K562 (cell line): ENCODE results near the gene IQCN. TPM values are rescaled to one million over a fixed set of nuclear protein-coding genes. Genes with fewer than 3 reads are reported as not detected.

ENCODE experiments used
- NEUROD1 ChIP-seq: fragments of 150-350 bp; IDR thresholded peaks from 2 replicates; pipeline ENCODE4 v1.6.1; 2014; ENCODE audit warnings: borderline replicate concordance, low read length, low read depth; ENCODE audit not compliant: partially characterized antibody
- PRMT5 ChIP-seq: sonication (generic); formaldehyde crosslinking; IDR thresholded peaks from 2 replicates; pipeline ENCODE4 v1.5.0; 2020; ENCODE audit warnings: missing genetic modification reagents
- SP2 ChIP-seq: IDR thresholded peaks from 2 replicates; pipeline ENCODE4 v1.6.1; 2011; ENCODE audit warnings: mild to moderate bottlenecking, low read depth, low read length, moderate library complexity; ENCODE audit not compliant: poor library complexity, severe bottlenecking; ENCODE audit errors: extremely low read depth
- TAF7 ChIP-seq: fragments of 450-650 bp; IDR thresholded peaks from 2 replicates; pipeline ENCODE4 v1.6.1; 2016; ENCODE audit warnings: missing genetic modification characterization, missing compliant biosample characterization
- WHSC1 ChIP-seq: IDR thresholded peaks from one replicate; pipeline ENCODE4 v1.6.1; 2012; ENCODE audit warnings: low read length, control low read depth, inconsistent platforms
- ZNF24 ChIP-seq: fragments of 450-650 bp; IDR thresholded peaks from 2 replicates; pipeline ENCODE4 v1.6.1; 2016
- ZNF551 ChIP-seq: fragments of 250-450 bp; sonication (Bioruptor Pico); IDR thresholded peaks from 2 replicates; pipeline ENCODE4 v1.5.0; 2021; ENCODE audit warnings: mild to moderate bottlenecking, moderate library complexity
- polyA plus RNA-seq, 8 experiments: library from polyadenylated mRNA; depleted of rRNA in 4 of 8; stranded (reverse) in 5 of 8; unstranded in 3 of 8; fragments of >200 nt; fragmentation: Nextera tagmentation in 2 of 8; fragmentation: Illumina TruSeq in 1 of 8; extraction: Ambion mirVana in 2 of 8; extraction: Trizol in 1 of 8; gene quantifications; 2 replicates each; pipeline versions ENCODE4 v1.2.1 to v1.2.3, GENCODE V29; 2011 to 2014; ENCODE audit warnings: inconsistent platforms in 1 of 8, missing spikeins in 1 of 8
- total RNA-seq, 7 experiments: library from RNA; depleted of rRNA in 6 of 7; stranded (reverse); fragments of >200 nt in 6 of 7; fragmentation: Illumina TruSeq in 2 of 7; extraction: Trizol in 2 of 7; gene quantifications; 2 replicates each; pipeline versions ENCODE4 v1.2.1 to v1.2.3, GENCODE V29; 2011 to 2021; ENCODE audit warnings: low replicate concordance in 1 of 7
- TF ChIP-seq, protein P1 (sequence below): fragments of 250-450 bp; sonication (Bioruptor Pico); IDR thresholded peaks from 2 replicates; pipeline ENCODE4 v1.5.1; 2021; ENCODE audit warnings: mild to moderate bottlenecking
- TF ChIP-seq, protein P2 (sequence below): fragments of 450-650 bp; IDR thresholded peaks from 2 replicates; pipeline ENCODE4 v1.6.1; 2017; ENCODE audit warnings: antibody characterized with exemption
- TF ChIP-seq, protein P3 (sequence below): fragments of 250-450 bp; sonication (Bioruptor Pico); IDR thresholded peaks from 2 replicates; pipeline ENCODE4 v1.5.0; 2021; ENCODE audit warnings: mild to moderate bottlenecking, moderate library complexity
- TF ChIP-seq, protein P4 (sequence below): fragments of 150-350 bp; conservative IDR thresholded peaks from 2 replicates; pipeline ENCODE4 v1.6.1; 2014; ENCODE audit warnings: low read length
- TF ChIP-seq, protein P5 (sequence below): fragments of 450-650 bp; IDR thresholded peaks from 2 replicates; pipeline ENCODE4 v1.6.1; 2016; ENCODE audit warnings: mild to moderate bottlenecking

Gene IQCN
- total and polyA plus RNA-seq, 9 of the 15 experiments (the other 6 are each of a cell fraction or from before 2014, with no cell fraction given): 0.01 to 0.07 (median 0.04) TPM; not detected in 3

DNA sequence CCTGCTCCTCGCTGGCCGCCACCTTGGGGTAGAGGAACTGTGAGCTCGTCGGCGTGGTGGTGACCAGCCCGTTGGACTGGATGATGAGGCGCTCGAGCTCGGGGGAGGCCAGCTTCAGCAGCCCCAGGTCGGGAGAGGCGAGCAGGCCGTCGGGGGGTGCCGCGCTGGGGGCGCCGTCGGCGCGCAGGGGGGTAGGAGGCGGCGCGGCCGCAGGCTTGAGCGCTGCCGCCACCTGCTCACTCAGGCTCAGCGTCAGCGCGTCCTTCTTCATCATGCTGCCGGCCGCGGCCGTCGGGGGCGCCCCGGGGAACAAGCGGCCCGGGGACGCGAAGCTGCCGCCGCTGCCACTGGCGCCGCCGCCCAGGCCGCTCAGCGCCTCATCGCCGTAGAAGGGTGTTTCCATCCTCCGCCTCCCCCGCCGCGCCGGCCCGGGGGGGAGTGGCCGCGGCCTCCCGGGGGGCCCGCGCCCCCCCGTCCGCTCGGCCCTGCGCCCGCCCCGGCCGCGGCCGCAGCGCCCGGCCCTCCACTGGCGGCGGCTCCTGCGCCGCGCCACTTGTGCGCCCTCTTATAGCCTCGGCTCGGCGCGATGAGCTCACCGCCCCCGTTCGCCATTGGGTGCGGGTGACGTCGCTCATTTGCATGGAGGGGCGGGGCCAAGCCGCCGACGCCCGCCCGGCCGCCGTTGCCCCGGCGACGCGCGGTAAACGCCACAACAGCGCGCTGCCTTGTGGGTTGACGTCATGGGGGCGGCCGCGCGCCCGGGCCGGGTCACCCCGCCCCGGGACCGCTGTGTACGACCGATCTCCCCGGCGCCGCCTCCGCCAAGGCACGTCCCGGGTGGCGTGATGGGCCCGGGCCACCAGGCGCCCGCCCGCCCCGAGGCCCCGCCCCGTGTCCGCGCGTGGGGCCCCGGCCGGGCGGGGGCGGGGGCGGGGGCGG lies 7.1 kb upstream of the IQCN start, which contains the start of gene JUND (continued):
- TF ChIP-seq, protein P1, sequence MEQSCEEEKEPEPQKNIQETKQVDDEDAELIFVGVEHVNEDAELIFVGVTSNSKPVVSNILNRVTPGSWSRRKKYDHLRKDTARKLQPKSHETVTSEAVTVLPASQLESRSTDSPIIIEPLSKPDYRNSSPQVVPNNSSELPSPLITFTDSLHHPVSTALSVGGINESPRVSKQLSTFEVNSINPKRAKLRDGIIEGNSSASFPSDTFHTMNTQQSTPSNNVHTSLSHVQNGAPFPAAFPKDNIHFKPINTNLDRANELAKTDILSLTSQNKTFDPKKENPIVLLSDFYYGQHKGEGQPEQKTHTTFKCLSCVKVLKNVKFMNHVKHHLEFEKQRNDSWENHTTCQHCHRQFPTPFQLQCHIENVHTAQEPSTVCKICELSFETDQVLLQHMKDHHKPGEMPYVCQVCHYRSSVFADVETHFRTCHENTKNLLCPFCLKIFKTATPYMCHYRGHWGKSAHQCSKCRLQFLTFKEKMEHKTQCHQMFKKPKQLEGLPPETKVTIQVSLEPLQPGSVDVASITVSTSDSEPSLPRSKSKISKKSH (CRISPR knock-in tag): no peak
- TF ChIP-seq, protein P2, sequence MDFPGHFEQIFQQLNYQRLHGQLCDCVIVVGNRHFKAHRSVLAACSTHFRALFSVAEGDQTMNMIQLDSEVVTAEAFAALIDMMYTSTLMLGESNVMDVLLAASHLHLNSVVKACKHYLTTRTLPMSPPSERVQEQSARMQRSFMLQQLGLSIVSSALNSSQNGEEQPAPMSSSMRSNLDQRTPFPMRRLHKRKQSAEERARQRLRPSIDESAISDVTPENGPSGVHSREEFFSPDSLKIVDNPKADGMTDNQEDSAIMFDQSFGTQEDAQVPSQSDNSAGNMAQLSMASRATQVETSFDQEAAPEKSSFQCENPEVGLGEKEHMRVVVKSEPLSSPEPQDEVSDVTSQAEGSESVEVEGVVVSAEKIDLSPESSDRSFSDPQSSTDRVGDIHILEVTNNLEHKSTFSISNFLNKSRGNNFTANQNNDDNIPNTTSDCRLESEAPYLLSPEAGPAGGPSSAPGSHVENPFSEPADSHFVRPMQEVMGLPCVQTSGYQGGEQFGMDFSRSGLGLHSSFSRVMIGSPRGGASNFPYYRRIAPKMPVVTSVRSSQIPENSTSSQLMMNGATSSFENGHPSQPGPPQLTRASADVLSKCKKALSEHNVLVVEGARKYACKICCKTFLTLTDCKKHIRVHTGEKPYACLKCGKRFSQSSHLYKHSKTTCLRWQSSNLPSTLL: no peak
- TF ChIP-seq, protein P3, sequence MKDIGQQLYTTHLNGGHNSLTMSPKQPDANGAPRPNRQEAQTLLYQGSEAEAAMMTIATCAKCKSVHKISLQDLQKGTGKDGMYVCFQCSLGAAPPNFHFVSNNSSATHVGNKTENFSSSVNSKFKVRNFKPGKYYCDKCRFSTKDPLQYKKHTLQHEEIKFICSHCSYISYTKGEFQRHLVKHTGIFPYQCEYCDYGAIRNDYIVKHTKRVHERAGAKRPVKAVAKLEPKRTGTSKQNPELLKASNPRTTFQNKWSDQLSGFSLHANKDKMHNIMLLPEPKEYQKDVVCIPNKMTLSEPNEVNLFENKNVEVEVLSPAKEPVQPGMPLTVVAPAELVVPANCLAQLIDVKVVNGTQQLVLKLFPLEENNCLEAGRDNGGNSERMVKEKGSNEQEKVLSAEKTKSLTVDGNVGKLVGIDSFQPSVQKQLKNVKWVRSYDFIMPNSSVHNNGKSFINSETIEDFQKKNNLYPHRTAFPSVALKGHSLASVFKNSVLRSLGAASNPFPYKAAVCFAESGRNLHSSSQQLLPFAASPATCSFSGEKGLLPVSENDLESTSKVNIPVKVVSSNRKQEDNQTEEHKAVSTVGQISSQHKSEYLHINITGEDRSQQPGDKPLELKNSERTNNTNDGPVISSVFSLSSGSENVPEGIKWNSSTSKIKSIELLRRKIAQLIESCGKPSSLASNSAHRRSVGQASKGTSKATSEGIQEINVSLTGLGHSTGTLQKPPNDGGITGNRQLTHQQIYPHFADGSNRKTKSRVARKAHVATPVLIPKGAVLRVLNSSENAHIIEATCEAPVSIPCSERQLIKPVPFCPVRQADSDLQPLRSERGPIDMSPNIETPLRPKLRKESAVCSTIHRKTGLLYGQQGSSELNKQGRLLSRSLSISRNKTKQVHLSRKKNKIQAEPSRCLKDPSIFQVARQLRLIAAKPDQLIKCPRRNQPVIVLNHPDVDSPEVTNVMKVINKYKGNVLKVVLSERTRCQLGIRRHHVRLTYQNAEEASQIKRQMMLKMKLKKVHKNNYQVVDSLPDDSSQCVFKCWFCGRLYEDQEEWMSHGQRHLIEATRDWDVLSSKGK: no peak
- no peak for TF ChIP-seq TAF7 (tag)
- no peak for TF ChIP-seq ZNF24
- TF ChIP-seq ZNF551 (CRISPR knock-in tag): no peak
- TF ChIP-seq NEUROD1: peak; percentile 96
- TF ChIP-seq WHSC1: no peak
- TF ChIP-seq, protein P4, sequence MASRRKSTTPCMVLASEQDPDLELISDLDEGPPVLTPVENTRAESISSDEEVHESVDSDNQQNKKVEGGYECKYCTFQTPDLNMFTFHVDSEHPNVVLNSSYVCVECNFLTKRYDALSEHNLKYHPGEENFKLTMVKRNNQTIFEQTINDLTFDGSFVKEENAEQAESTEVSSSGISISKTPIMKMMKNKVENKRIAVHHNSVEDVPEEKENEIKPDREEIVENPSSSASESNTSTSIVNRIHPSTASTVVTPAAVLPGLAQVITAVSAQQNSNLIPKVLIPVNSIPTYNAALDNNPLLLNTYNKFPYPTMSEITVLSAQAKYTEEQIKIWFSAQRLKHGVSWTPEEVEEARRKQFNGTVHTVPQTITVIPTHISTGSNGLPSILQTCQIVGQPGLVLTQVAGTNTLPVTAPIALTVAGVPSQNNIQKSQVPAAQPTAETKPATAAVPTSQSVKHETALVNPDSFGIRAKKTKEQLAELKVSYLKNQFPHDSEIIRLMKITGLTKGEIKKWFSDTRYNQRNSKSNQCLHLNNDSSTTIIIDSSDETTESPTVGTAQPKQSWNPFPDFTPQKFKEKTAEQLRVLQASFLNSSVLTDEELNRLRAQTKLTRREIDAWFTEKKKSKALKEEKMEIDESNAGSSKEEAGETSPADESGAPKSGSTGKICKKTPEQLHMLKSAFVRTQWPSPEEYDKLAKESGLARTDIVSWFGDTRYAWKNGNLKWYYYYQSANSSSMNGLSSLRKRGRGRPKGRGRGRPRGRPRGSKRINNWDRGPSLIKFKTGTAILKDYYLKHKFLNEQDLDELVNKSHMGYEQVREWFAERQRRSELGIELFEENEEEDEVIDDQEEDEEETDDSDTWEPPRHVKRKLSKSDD: no peak
- TF ChIP-seq PRMT5 (CRISPR knock-in tag): peak; percentile 6; the same call in 1 of the 2 replicates
- TF ChIP-seq SP2: peak; percentile 30
- TF ChIP-seq, protein P5, sequence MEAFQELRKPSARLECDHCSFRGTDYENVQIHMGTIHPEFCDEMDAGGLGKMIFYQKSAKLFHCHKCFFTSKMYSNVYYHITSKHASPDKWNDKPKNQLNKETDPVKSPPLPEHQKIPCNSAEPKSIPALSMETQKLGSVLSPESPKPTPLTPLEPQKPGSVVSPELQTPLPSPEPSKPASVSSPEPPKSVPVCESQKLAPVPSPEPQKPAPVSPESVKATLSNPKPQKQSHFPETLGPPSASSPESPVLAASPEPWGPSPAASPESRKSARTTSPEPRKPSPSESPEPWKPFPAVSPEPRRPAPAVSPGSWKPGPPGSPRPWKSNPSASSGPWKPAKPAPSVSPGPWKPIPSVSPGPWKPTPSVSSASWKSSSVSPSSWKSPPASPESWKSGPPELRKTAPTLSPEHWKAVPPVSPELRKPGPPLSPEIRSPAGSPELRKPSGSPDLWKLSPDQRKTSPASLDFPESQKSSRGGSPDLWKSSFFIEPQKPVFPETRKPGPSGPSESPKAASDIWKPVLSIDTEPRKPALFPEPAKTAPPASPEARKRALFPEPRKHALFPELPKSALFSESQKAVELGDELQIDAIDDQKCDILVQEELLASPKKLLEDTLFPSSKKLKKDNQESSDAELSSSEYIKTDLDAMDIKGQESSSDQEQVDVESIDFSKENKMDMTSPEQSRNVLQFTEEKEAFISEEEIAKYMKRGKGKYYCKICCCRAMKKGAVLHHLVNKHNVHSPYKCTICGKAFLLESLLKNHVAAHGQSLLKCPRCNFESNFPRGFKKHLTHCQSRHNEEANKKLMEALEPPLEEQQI: no peak
